GM19025 (cell line): ENCODE measurements around the gene PTRHD1.

ENCODE experiments used
- ATAC-seq: cut with Tn5 transposase; IDR thresholded peaks from one replicate; pipeline ENCODE4 v1.9.1; 2021; ENCODE audit warnings: mild to moderate bottlenecking, low read depth, moderate library complexity; ENCODE audit not compliant: unreplicated experiment

The PTRHD1 gene

GRCh38 chr2:24830786-24831185 lies 37.6 kb upstream of the PTRHD1 start:
- ATAC-seq, result no peak

GRCh38 chr2:24830351-24830750 lies 37.2 kb upstream of the PTRHD1 start:
- no peak for ATAC-seq

GRCh38 chr2:24828238-24828996 lies 35.2 kb upstream of the PTRHD1 start:
- no peak for ATAC-seq

GRCh38 chr2:24827321-24828237 lies 34.4 kb upstream of the PTRHD1 start:
- peak; percentile 58 for ATAC-seq

GRCh38 chr2:24826773-24827145 lies 33.6 kb upstream of the PTRHD1 start:
- no peak for ATAC-seq

- no peak for ATAC-seq
Observed at GRCh38 chr2:24825883-24826772, 32.9 kb upstream of the PTRHD1 start.

GRCh38 chr2:24824966-24825882 lies 32.0 kb upstream of the PTRHD1 start:
- no peak for ATAC-seq

- ATAC-seq, result no peak
Observed at GRCh38 chr2:24824071-24824588, 30.9 kb upstream of the PTRHD1 start.

GRCh38 chr2:24822049-24822706 lies 29.0 kb upstream of the PTRHD1 start:
- no peak for ATAC-seq

- ATAC-seq, result no peak
Observed at GRCh38 chr2:24821433-24821891, 28.3 kb upstream of the PTRHD1 start.

GRCh38 chr2:24820598-24821432 lies 27.6 kb upstream of the PTRHD1 start:
- ATAC-seq, result no peak

GRCh38 chr2:24820175-24820513 lies 27.0 kb upstream of the PTRHD1 start:
- no peak for ATAC-seq

GRCh38 chr2:24819442-24820174 lies 26.4 kb upstream of the PTRHD1 start:
- no peak for ATAC-seq

GRCh38 chr2:24818721-24819167 lies 25.6 kb upstream of the PTRHD1 start:
- no peak for ATAC-seq

GRCh38 chr2:24816884-24817283 lies 23.7 kb upstream of the PTRHD1 start:
- ATAC-seq, result no peak

- ATAC-seq, result no peak
Observed at GRCh38 chr2:24816404-24816803, 23.2 kb upstream of the PTRHD1 start.

- ATAC-seq, result no peak
Observed at GRCh38 chr2:24815171-24815570, 22.0 kb upstream of the PTRHD1 start.
